HepG2 (cell line): ENCODE measurements around the gene MICAL1. TPM values are rescaled to one million over a fixed set of nuclear protein-coding genes. Genes with fewer than 3 reads are reported as not detected.

Experiments
- HES4 ChIP-seq: sonication (generic); formaldehyde crosslinking; IDR thresholded peaks from 2 replicates; pipeline ENCODE4 v1.9.0; 2021; ENCODE audit warnings: mild to moderate bottlenecking, missing genetic modification reagents, borderline replicate concordance
- IRF2 ChIP-seq: IDR thresholded peaks from 2 replicates; pipeline ENCODE4 v1.6.1; 2018; ENCODE audit warnings: missing genetic modification reagents, missing compliant biosample characterization
- MAX ChIP-seq: IDR thresholded peaks from 2 replicates; pipeline ENCODE4 v1.6.1; 2012; ENCODE audit warnings: inconsistent platforms
- MYNN ChIP-seq: sonication (generic); formaldehyde crosslinking; IDR thresholded peaks from 2 replicates; pipeline ENCODE4 v1.4.0; 2020; ENCODE audit warnings: mild to moderate bottlenecking, low read depth, missing genetic modification reagents
- REL ChIP-seq: sonication (generic); formaldehyde crosslinking; conservative IDR thresholded peaks from 2 replicates; pipeline ENCODE4 v1.8.0; 2022; ENCODE audit warnings: mild to moderate bottlenecking, missing genetic modification reagents, moderate library complexity
- SALL2 ChIP-seq: sonication (generic); formaldehyde crosslinking; IDR thresholded peaks from 2 replicates; pipeline ENCODE4 v1.8.1; 2023; ENCODE audit warnings: mild to moderate bottlenecking, missing genetic modification reagents, inconsistent platforms
- SKI ChIP-seq: fragments of 450-650 bp; IDR thresholded peaks from one replicate; pipeline ENCODE4 v1.6.1; 2018; ENCODE audit warnings: mild to moderate bottlenecking; ENCODE audit not compliant: partially characterized antibody
- TMF1 ChIP-seq: sonication (generic); formaldehyde crosslinking; IDR thresholded peaks from 2 replicates; pipeline ENCODE4 v1.8.1; 2022; ENCODE audit warnings: low read depth, missing genetic modification reagents
- XRCC5 ChIP-seq: fragments of 200-400 bp; formaldehyde crosslinking; optimal IDR thresholded peaks from 2 replicates; pipeline ENCODE3; 2017; ENCODE audit warnings: mild to moderate bottlenecking, low read length
- ZFP37 ChIP-seq: sonication (generic); formaldehyde crosslinking; IDR thresholded peaks from 2 replicates; pipeline ENCODE4 v1.4.0; 2020; ENCODE audit warnings: missing genetic modification reagents, borderline replicate concordance
- ZMAT3 ChIP-seq: sonication (generic); formaldehyde crosslinking; conservative IDR thresholded peaks from 2 replicates; pipeline ENCODE4 v1.7.0; 2021; ENCODE audit warnings: missing genetic modification reagents
- ZNF142 ChIP-seq: sonication (generic); formaldehyde crosslinking; IDR thresholded peaks from 2 replicates; pipeline ENCODE4 v1.4.0; 2020; ENCODE audit warnings: missing genetic modification reagents
- ZNF24 ChIP-seq: fragments of 450-650 bp; IDR thresholded peaks from 2 replicates; pipeline ENCODE4 v1.6.1; 2017; ENCODE audit warnings: antibody characterized with exemption, mild to moderate bottlenecking
- ZNF333 ChIP-seq: sonication (generic); formaldehyde crosslinking; IDR thresholded peaks from 2 replicates; pipeline ENCODE4 v1.4.0; 2020; ENCODE audit warnings: mild to moderate bottlenecking, missing genetic modification reagents, borderline replicate concordance
- ZNF343 ChIP-seq: sonication (generic); formaldehyde crosslinking; IDR thresholded peaks from 2 replicates; pipeline ENCODE4 v1.4.0; 2020; ENCODE audit warnings: mild to moderate bottlenecking, missing genetic modification reagents
- ZNF546 ChIP-seq: sonication (generic); formaldehyde crosslinking; conservative IDR thresholded peaks from 2 replicates; pipeline ENCODE4 v1.8.1; 2023; ENCODE audit warnings: mild to moderate bottlenecking, missing genetic modification reagents
- ZNF552 ChIP-seq: sonication (generic); formaldehyde crosslinking; IDR thresholded peaks from 2 replicates; pipeline ENCODE4 v1.9.0; 2022; ENCODE audit warnings: missing genetic modification reagents, mild to moderate bottlenecking, borderline replicate concordance
- ZNF572 ChIP-seq: sonication (generic); formaldehyde crosslinking; IDR thresholded peaks from 2 replicates; pipeline ENCODE4 v1.5.1; 2020; ENCODE audit warnings: mild to moderate bottlenecking, missing genetic modification reagents
- ZNF749 ChIP-seq: sonication (generic); formaldehyde crosslinking; IDR thresholded peaks from 2 replicates; pipeline ENCODE4 v1.8.0; 2022; ENCODE audit warnings: mild to moderate bottlenecking, missing genetic modification reagents, moderate library complexity, borderline replicate concordance
- ZNF768 ChIP-seq: sonication (generic); formaldehyde crosslinking; IDR thresholded peaks from 2 replicates; pipeline ENCODE4 v1.4.0; 2020; ENCODE audit warnings: missing genetic modification reagents
- ZNF788 ChIP-seq: sonication (generic); formaldehyde crosslinking; IDR thresholded peaks from 2 replicates; pipeline ENCODE4 v1.5.0; 2020; ENCODE audit warnings: mild to moderate bottlenecking, missing genetic modification reagents, borderline replicate concordance
- ZNF850 ChIP-seq: sonication (generic); formaldehyde crosslinking; conservative IDR thresholded peaks from 2 replicates; pipeline ENCODE4 v1.9.0; 2021; ENCODE audit warnings: mild to moderate bottlenecking, missing genetic modification reagents
- polyA plus RNA-seq, 8 experiments: library from polyadenylated mRNA; depleted of rRNA in 3 of 8; stranded (reverse) in 7 of 8; unstranded in 1 of 8; fragments of >200 nt; fragmentation: Illumina TruSeq in 4 of 8; extraction: Trizol in 4 of 8; gene quantifications; 2 replicates each; pipeline versions ENCODE4 v1.2.1 to v1.2.3, GENCODE V29; 2011 to 2016; ENCODE audit warnings: low read depth in 4 of 8, missing spikeins in 1 of 8, mixed read lengths in 1 of 8; ENCODE audit not compliant: insufficient read depth in 1 of 8
- total RNA-seq, 5 experiments: library from RNA; depleted of rRNA; stranded (reverse); fragments of >200 nt; fragmentation: Illumina TruSeq; extraction: Trizol; gene quantifications; 2 replicates each; pipeline ENCODE4 v1.2.3, GENCODE V29; 2016; ENCODE audit warnings: low read depth in 1 of 5
- TF ChIP-seq, protein P1 (sequence below): IDR thresholded peaks from 2 replicates; pipeline ENCODE4 v1.6.1; 2018; ENCODE audit warnings: missing genetic modification reagents

Gene MICAL1
- total and polyA plus RNA-seq, 2 of the 13 experiments (the other 11 are each of a cell fraction or from before 2014, with no cell fraction given), result 6.9 to 39.0 TPM

- peak; percentile 75 for TF ChIP-seq XRCC5
- 0 out of 2 replicates have a peak, but pooled peaks have one; percentile 28 for TF ChIP-seq ZNF552 (CRISPR knock-in tag)
- no peak for TF ChIP-seq TMF1
- TF ChIP-seq ZNF343 (CRISPR knock-in tag), result peak; percentile 64; the same call in 1 of the 2 replicates
- peak; percentile 92 for TF ChIP-seq MAX
- TF ChIP-seq HES4, result peak; percentile 82; the same call in 1 of the 2 replicates
- TF ChIP-seq ZNF768 (CRISPR knock-in tag), result 0 out of 2 replicates have a peak, but pooled peaks have one; percentile 52
- peak; percentile 91 for TF ChIP-seq ZNF546 (CRISPR knock-in tag)
- peak; percentile 72; the same call in 1 of the 2 replicates for TF ChIP-seq REL (CRISPR knock-in tag)
- TF ChIP-seq ZNF24, result no peak
- TF ChIP-seq SALL2 (CRISPR knock-in tag), result peak; percentile 54; the same call in 1 of the 2 replicates
- TF ChIP-seq ZMAT3 (CRISPR knock-in tag), result 0 out of 2 replicates have a peak, but pooled peaks have one; percentile 60
- no peak for TF ChIP-seq IRF2 (CRISPR knock-in tag)
- 0 out of 2 replicates have a peak, but pooled peaks have one; percentile 60 for TF ChIP-seq ZFP37 (CRISPR knock-in tag)
- 0 out of 2 replicates have a peak, but pooled peaks have one; percentile 6 for TF ChIP-seq MYNN (CRISPR knock-in tag)
- TF ChIP-seq ZNF333 (CRISPR knock-in tag), result peak; percentile 75; the same call in 1 of the 2 replicates
- peak; percentile 50 for TF ChIP-seq SKI
- peak; percentile 49; the same call in 1 of the 2 replicates for TF ChIP-seq ZNF572 (CRISPR knock-in tag)
- TF ChIP-seq ZNF749, result 0 out of 2 replicates have a peak, but pooled peaks have one; percentile 32
- no peak for TF ChIP-seq ZNF850 (CRISPR knock-in tag)
- TF ChIP-seq, protein P1, sequence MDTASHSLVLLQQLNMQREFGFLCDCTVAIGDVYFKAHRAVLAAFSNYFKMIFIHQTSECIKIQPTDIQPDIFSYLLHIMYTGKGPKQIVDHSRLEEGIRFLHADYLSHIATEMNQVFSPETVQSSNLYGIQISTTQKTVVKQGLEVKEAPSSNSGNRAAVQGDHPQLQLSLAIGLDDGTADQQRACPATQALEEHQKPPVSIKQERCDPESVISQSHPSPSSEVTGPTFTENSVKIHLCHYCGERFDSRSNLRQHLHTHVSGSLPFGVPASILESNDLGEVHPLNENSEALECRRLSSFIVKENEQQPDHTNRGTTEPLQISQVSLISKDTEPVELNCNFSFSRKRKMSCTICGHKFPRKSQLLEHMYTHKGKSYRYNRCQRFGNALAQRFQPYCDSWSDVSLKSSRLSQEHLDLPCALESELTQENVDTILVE (CRISPR knock-in tag), result 0 out of 2 replicates have a peak, but pooled peaks have one; percentile 0
- 0 out of 2 replicates have a peak, but pooled peaks have one; percentile 44 for TF ChIP-seq ZNF788 (CRISPR knock-in tag)
- 0 out of 2 replicates have a peak, but pooled peaks have one; percentile 59 for TF ChIP-seq ZNF142
Observed at GRCh38 chr6:109440331-109441068, 15.1 kb downstream of the MICAL1 start, which contains the start of the genes PPIL6 and SMPD2 (continued).
